GM18951 (cell line): ENCODE results near the gene ST6GAL1.

Experiments
- POLR2A ChIP-seq: IDR thresholded peaks from 4 replicates; pipeline ENCODE4 v1.6.1; 2011; ENCODE audit warnings: mild to moderate bottlenecking; ENCODE audit not compliant: insufficient read length, insufficient read depth; ENCODE audit errors: extremely low read depth
- in situ Hi-C: fragments of 300-500 bp; cut with MboI; formaldehyde crosslinking; loops from one replicate; pipeline ENCODE4 v1.12.0; 2022; ENCODE audit warnings: low sequenced_read_pairs, mixed read lengths, inconsistent platforms; ENCODE audit not compliant: unreplicated experiment

ST6GAL1 gene

GRCh38 chr3:187068787-187069186 lies 138.5 kb downstream of the ST6GAL1 start:
- in situ Hi-C loops = no loop called here
- no peak for TF ChIP-seq POLR2A

- TF ChIP-seq POLR2A = no peak
- in situ Hi-C loops = no loop called here
Observed at GRCh38 chr3:187069857-187070516, 139.7 kb downstream of the ST6GAL1 start.

GRCh38 chr3:187072102-187072501 lies 141.8 kb downstream of the ST6GAL1 start:
- in situ Hi-C loops = no loop called here
- no peak for TF ChIP-seq POLR2A

GRCh38 chr3:187072511-187072910 lies 142.2 kb downstream of the ST6GAL1 start:
- in situ Hi-C loops = no loop called here
- no peak for TF ChIP-seq POLR2A

GRCh38 chr3:187073581-187074098 lies 143.3 kb downstream of the ST6GAL1 start:
- no peak for TF ChIP-seq POLR2A
- in situ Hi-C loops = no loop called here

GRCh38 chr3:187074846-187075245 lies 144.5 kb downstream of the ST6GAL1 start:
- in situ Hi-C loops = no loop called here
- TF ChIP-seq POLR2A = no peak

GRCh38 chr3:187076297-187076696 lies 146.0 kb downstream of the ST6GAL1 start:
- no peak for TF ChIP-seq POLR2A

GRCh38 chr3:187077085-187077484 lies 146.8 kb downstream of the ST6GAL1 start:
- TF ChIP-seq POLR2A = no peak
- in situ Hi-C loops = no loop called here

More at GRCh38 chr3:187076297-187076696, 146.0 kb downstream of the ST6GAL1 start:
- in situ Hi-C loops = no loop called here

- in situ Hi-C loops = no loop called here
- TF ChIP-seq POLR2A = no peak
Observed at GRCh38 chr3:187077537-187077936, 147.2 kb downstream of the ST6GAL1 start.

- TF ChIP-seq POLR2A = no peak
- in situ Hi-C loops = no loop called here
Observed at GRCh38 chr3:187079090-187080022, 149.0 kb downstream of the ST6GAL1 start.

GRCh38 chr3:187080799-187081450 lies 150.6 kb downstream of the ST6GAL1 start:
- in situ Hi-C loops = no loop called here
- no peak for TF ChIP-seq POLR2A

- in situ Hi-C loops = no loop called here
- no peak for TF ChIP-seq POLR2A
Observed at GRCh38 chr3:187082758-187083375, 152.5 kb downstream of the ST6GAL1 start.

- in situ Hi-C loops = no loop called here
- TF ChIP-seq POLR2A = no peak
Observed at GRCh38 chr3:187084126-187084525, 153.8 kb downstream of the ST6GAL1 start.
